ENCODE results near the gene TEX264.

TEX264 gene

DNA sequence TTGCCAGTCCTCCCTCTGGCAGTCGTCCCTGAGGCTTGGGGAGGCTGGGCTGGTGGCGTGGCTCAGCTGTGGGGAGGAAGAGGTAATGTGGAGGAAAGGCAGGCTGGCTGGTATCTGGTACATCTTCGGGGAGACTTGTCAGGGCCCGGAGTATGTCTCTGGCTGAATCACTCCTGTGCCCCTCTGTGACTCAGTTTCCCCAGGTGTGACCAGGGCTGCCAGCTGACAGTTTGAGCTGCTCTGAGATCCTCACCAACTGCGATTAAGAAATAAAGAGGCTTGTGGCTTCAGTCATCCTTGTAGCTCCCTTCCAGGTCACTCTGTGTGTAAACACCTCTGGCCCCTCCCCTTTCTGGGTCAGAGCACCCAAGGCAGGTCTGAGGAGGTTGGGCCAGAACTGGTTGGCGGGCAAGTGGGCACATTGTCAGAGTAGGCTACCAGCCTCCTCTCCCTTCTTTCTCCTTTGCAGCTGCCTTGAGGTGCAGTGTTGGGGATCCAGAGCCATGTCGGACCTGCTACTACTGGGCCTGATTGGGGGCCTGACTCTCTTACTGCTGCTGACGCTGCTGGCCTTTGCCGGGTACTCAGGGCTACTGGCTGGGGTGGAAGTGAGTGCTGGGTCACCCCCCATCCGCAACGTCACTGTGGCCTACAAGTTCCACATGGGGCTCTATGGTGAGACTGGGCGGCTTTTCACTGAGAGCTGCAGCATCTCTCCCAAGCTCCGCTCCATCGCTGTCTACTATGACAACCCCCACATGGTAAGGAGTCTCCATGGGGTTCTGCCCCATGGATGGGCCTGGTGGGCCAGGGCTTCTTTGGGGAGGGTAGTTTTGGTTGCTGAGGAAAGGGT is 3.0 kb downstream of the TEX264 start:
- DNase-seq (ENCODE audit: low read depth), result no peak

DNA sequence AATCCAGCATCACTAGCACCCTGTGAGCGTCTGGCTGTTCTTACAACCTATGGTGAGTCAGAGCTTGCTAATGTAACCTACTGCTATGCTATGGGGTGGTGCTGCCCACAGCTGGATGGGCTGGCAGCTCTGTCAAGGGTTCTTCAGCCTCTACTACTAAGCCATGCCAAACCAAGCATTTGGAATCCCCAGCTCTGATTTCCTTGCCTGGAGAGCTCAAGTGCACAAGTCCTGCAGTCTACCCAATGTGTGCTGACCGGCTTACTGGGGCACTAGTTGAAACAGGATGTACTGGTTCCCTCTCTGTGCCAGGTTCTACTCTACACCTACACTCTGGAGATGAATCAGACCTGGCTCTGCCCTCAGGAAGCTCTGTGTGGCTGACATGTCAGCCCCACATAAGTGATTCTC is 4.2 kb downstream of the TEX264 start:
- DNase-seq (ENCODE audit: low read depth), result peak; percentile 55

DNA sequence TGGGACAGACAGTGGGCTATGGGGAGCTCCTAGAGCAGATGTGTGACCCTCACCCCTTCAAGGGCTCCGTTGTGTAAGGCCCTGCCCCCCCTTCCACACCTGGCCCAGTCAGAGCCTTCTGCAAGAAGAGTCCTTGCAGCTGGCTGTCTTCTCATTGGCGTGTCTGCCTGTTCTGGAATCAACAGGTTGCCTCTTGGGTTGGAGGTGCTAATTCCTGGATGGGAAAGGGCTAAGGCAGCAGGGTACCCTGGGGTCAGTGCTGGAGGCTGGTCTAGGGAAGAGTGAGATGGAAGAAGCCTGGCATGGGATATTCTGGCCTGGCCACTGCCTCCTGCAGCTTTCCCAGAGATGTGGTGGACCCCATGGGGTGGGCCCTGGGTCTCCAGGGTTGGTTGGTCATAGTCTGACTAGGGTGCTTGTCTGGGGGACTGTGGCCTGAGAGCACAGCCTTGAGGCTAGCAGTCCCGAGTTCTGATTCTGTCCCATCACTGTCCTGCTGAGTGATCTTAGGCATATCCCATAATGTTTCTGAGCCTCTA is 5.1 kb downstream of the TEX264 start:
- no peak for DNase-seq (ENCODE audit: low read depth)

DNA sequence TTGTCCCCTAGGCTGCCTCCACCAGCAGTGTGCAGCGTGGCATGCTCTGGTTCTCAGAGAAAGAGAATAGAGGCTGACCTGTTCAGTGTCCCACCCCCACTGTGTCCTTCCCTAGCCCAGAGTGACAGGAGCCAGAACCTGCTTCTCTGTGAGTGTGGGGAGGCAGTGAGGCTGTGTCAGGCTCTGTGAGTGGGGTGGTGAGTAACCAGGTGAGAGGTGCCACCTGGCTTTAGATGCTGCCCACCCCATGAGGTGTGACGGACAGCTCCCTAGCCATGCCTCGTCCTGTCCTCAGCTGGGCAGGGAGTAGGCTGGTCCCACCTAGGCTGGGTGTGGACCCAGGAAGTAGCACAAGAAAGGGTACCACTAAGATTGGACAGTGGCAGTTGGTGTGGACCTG is 6.3 kb downstream of the TEX264 start:
- no peak for DNase-seq (ENCODE audit: low read depth)

DNA sequence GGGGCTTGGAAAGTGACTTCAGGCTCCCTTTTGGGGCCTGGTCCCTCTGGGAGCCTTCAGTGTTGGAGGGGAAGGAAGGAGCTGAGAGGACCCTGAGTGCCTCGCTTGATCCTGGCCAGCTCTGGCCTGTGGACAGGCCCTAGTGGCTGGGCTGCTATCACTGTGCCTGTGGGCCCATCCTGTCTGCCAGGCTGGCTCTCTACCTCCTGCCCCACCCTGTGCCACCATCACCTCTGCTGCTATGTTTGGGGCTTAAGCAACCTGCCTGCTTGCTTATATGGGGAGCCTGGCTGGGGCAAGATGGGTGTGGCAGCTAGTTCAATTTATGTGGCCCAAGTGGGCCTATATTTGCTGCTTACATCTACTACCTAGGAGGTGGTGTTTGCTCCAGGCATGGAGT is 7.1 kb downstream of the TEX264 start:
- DNase-seq (ENCODE audit: low read depth), result no peak

DNA sequence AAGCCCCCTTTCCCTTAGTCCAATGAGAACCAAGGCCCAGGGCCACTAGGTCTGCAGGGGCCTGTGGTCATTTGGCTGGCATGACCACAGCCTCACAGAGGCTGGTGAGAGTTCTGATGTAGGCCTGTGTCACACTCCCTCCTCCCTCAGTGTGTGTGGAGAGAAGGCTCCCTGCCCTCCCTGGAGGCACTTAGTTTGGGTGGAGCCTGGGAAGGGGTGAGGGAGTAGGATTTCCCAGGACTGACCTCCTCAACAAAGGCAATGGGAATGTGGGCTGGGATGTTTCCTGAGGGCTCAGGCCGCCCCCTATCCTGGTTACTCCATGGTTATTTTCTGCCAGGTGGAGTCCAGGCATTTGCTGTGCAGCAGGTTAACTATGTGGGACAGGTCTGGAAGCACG is 7.6 kb downstream of the TEX264 start:
- no peak for DNase-seq (ENCODE audit: low read depth)

DNA sequence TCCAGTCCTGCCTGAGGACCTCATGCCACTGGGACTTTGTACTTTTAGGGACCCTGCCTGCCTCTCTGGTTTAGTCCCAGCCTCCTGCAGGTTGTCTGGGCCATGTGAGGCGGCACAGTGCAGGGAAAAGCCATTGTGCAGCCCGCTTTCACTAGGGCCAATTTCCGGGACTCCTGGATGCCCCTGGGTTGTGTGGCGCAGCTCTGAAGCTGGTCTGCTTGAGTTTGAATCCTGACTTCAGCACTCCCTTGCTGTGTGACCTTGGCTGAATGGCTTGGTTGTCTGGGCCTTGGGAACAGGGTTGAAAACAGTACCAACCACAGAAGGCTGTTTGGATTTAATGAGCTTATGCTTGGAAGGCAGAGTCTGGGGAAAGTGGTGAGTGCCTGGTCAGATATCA is 8.3 kb downstream of the TEX264 start:
- no peak for DNase-seq (ENCODE audit: low read depth)

DNA sequence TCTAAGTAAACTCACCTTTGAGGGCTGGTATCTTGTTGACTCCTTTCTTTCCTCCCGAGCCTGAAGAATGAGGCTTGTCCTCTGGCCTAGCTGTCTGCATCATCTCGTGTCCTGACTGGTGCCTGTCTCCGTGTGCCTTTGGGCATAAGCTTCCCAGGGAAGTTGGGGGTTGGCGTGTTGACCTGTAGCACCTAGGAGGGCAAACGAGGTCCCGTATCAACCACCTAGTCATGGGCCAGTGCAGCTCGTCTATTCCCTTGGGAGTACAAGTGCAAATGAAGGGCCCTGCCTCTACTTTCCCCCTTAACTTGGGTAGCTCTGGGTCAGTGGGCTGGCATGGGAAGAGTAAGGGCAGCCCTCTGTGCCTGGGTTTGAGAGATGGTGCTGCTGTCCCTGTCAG is 8.7 kb downstream of the TEX264 start:
- no peak for DNase-seq (ENCODE audit: low read depth)

DNA sequence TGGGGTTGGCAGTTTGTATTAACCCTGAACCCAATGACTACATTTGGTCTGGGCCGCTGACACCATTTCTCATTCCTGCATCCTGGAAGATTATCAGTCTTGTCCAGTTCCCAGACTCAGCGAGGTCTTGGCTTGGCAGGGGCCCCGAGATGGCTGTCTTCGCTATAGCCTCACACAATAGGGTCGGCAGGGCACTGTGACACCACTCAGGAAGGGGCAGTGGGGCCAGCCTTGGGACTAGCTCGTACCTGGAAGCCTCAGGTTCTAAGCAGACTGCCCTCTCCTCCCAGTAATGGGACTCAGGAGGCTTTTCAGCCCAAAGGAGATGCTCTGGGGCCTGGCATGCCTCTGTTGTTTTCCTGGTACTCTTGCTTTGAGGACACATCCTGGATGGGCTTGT is 9.1 kb downstream of the TEX264 start:
- DNase-seq (ENCODE audit: low read depth), result no peak

DNA sequence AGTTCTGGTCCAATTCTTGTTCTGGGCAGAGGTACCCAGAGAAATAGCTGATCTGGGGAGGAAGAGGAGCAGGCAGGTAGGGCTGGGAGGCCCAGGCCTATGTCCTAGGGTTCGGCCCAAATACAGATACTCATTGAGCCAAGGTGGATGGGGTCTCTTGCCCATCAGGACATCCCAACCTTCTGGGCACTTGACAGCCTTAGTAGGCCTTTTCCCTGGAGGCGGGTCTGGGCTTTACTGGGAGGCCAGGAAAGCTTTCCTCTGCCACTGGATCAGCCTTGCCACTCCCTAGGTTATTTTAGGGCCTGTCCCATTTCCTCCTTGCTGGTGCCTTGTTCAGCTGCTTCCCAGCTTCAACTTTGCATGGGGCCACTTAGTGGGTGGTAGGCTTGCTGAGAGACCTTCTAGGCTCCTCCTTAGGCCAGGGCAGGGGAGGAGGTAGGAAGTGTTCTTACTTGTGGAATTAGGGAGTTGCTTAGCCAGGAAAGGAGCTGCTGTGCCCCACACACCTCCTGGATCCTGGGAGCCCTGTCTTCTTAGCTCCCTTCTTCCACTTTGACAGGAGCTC is 9.7 kb downstream of the TEX264 start:
- DNase-seq (ENCODE audit: low read depth), result no peak

DNA sequence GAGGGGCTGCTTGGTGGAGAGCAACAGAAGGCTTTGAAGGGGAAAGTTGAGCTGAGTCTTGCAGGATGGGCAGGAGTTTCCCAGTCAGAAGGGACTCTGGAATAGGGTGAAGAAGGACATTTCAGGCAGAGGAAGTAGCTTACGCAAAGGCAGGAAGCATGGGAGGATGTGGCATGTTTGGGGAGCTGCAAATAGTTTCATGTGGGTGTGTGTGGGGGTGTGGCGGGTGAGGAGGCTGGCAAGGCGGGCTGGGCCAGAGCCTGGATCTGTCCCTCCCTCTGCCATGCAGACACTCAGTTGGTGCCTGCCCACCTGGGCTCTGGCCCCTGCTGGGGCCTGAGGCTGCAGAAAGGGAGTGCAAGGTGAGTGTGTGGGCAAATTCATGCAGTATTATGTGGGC is 10.4 kb downstream of the TEX264 start:
- DNase-seq (ENCODE audit: low read depth), result peak; percentile 13

DNA sequence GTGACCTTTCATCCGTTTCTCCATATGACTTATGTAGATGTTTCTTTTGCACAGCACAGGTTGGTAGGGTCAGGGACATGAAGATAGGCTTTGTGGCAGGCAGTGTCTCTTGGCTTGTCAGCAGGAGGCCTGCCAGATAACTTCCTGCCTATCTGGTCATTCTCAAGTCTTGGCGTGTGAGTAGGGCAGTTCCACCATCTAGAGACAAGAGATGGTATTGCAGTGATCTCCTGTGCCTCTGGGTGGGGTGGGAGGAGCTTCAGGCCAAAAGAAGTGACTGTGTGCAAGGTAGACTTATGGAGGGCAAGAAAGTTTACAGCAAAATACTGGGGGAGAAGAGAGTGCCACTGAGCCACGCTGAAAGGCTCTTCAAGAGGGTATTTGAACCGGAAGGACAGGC is 11.0 kb downstream of the TEX264 start:
- DNase-seq (ENCODE audit: low read depth), result peak; percentile 87

DNA sequence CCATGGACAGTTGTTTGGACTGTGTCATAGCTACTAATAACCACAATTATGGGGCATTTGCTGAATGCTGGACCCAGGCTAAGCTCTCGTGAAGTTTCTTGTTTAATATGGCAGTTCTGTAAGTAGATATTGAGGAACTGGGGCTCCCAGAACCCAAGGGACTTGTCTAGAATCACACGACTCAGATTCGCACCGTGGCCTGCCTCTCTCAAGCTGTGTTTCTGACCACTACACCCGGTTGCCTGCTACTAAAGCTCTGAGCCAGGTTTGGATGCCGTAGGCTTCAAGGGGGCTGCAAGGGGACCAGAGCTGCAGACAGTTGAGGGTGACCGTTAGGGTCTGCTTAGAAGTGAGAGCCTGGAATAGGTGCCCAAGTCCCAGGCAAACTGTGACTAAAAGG is 11.5 kb downstream of the TEX264 start:
- no peak for DNase-seq (ENCODE audit: low read depth)

DNA sequence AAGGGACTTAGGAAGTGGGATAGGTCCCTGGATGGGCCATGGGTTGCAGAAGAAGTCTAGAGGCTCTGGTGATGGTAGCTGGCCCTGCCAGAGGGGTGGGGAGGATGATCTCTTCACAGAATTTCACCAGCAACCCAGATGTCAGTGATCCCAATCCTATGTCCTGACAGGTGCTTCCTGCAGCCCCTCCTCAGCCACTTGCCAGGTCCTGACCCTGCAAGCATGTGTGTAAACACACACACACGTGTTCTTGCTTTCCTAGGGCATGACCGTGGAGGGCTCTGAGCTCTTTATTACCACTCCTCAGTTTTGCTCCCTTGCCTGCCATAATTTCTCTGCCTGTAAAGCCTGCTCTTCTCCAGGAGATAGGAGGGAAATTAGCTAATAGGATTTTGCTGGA is 12.5 kb downstream of the TEX264 start:
- DNase-seq (ENCODE audit: low read depth), result no peak

DNA sequence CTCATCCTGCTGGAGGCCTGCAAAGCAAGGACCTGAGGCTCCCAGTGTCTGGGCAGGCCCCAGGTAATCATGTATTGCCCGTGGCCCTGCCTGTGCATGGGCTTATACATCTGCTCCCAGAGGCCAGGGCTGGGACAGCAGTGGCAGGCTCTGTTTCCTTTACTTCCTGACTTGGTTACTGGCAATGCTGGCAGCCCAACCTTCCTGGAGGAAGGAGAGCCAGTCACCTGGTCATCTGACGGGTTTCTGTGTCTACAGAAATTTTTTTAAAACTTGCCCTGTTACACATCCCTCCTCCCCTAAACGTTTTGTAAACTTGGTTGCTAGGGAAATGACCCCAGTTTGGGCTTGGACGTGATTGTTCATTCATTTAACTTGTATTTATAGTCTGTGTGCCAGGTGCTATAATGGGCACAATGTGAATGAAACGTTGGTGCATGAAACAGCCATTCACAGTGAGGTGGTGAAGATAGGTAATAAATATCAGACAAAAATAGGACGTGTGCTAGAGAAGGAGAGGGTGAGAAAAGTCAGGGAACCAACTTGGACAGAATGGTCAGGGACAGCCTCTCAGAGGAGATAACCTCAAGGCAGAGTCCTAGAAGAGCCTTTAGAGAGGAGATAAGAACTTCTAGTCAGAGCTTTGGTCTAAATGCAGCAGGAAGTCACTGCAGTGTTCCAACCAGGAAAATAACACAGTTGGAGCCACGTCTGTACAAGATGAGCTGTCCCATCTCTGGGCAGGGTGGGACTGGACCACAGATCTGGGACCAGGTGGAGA is 14.1 kb downstream of the TEX264 start:
- no peak for DNase-seq (ENCODE audit: low read depth)

DNA sequence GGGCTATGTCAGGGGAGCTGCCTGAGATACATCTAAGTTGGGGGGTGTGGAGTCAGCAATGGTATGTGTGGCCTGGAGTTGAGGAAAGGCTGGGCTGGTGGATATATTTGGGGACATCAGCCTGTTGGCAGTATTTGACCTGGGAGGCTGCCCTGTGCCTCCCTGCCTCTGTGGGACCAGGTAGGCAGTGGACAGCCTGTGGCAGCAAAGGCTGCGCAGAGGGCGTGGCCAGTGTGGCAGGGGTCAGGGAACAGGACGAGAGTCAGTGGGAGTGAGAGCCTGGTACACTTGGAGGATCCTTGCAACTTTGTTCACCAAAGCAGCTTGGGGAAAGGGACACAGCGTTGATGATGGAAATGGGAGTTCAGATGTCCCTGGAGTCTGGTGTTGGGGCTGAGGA is 15.0 kb downstream of the TEX264 start:
- no peak for DNase-seq (ENCODE audit: low read depth)

DNA sequence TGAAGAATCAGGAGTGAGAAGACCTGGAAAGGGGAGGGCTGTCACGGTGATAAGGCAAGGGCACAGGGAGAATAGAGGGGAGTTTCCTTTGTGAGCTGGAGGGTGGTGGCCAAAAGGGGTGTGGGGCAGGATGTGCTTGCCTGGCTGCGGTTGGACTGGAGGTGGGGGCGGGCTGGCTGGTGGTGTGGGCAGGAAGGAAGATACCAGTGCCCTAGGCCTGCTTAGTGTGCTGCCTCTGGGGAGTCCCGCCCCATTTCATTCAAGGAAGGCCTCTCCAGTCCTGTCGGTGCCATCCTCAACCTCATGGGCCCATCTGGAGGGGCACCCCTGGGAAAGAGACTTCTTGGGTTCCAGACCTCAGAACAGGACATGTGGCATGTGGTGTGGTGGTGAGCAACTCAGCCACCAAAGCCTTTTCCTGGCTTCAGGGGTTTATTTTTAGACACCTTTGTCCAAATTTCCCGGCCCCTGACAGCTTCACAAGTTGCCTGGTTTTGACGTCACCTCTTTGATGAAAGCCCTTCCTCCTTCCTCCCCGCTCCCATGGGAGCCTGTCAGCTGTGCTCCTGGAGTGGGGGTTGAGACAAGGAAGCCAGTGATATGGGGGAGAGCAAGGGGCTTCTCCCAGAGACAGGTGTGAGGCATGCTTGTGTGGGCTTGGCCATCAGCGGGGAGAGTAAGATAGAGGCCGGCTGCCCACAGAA is 15.6 kb downstream of the TEX264 start:
- peak; percentile 32 for DNase-seq (ENCODE audit: low read depth)

DNA sequence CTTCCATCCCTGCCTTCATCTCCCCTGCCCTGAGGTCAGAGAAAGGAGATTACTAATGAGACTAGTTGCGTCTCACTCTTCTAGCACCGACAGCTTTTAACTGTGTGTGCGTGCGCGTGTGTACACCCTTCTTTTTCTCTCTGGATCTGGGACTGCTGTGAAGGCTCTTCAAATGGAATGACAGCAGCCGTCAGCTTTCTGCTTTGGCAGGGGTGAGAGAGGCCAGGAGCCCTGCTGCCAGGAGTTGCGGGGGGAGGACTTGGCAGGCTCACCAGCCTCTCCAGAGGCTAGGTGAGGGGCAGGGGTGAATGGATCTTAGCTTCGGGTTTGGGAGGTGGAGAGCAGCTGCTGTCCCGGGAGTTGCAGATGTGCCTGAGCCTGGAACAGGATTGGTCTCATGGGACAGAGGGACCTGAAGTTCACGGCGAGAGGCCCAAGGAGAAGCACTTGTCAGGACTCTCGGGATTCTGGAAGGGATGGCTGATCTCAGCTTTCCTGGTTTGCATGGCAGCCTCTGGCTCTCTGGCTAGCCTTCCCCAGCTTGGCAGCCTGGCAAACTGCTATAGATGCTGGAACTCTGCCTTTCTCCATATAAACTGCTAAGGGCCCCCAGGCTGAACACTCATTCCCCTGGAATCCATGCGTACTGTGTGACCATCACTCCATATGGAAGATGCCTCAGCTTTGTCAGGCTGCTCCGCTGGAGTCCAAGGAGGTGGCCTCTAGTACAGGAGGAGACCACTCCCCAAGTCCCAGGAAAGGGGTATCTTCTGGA is 16.6 kb downstream of the TEX264 start:
- no peak for DNase-seq (ENCODE audit: low read depth)

DNA sequence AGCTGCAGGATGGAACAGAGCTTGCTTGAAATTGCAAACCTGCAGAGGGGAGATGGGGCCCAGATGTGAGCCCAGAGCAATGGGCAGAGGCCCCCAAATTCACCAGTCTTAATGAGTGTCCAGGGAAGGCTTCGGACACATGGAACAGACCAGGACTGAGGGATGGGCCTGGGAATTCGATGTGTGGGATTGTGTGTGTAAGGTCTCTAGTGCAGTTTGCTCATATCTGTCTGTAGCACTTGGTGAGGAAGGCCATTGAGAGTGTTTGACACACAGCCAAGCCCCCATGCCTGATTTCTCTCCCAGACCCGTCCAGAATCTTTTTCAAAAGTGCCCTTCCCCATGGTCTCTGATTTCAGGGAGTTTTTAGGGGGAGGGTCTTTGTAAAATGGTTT is 17.2 kb downstream of the TEX264 start:
- no peak for DNase-seq (ENCODE audit: low read depth)

DNA sequence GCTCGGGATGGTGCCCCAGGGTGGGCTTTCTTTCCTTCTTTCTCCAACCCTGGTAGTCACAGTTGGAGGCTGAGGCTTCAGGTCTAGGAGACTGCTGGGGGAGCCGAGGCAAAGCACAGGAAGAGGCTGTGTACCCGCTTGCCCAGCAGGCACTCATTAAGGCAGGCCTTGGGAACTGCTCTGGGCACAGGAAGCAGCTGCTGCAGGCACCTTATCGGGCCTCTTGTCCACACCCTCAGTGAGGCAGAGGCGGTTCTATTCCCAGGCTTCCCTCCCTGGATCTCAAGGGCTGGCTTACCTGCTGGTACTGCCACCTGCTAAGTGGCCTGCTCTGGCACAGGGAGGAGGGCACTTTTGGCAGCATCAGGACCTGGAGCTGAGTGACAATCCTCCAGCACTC is 20.0 kb downstream of the TEX264 start:
- no peak for DNase-seq (ENCODE audit: low read depth)

DNA sequence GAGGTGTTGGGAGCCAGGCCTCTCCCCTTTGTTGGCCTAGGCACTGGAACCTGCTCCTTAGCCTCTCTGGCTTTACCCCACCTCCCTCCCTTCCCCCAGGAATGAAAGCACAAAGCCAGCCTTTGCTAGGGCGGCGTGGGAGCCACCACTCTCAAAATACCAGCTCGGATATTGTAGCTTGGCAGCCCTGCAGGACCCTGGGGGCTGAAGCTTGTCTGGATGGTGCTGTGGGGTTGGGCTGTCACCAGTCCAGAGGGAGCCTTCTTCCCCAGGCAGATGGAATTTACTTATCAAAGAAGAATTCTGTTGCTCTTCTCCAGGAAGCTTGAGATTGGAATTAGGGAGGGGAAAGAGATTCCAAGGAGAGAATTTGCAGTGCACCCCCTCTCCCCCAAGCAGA is 20.9 kb downstream of the TEX264 start:
- no peak for DNase-seq (ENCODE audit: low read depth)

DNA sequence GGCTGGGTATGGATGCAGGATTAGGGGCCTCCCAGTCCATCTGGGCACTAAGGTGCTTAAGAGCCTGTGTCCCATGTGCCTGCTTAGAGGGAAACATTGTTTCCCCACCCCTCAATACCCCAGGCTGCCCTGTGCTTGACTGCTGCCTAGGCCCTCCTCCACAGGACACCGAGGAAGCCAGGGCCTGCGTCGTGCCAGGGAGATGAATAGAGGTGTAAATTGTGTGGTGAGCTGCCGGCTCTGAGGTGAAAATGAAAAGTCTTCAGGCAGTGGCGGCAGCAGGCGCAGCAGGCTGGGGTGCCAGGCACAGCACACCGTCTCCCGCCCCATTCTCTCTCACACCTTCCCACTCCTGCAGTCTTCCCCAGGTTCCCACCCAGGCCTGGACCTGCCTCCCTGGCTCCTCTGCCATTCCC is 21.9 kb downstream of the TEX264 start:
- no peak for DNase-seq (ENCODE audit: low read depth)

All from amniotic epithelial cell (primary cell).